Activated naive CD4-positive, alpha-beta T cell treated with anti-CD3 and anti-CD28 coated beads, Interleukin-2, amount 50 U/mL, for 24 hours (primary cell): Measurements from ENCODE around the gene OR13A1.
"Not testable (repeated sequence)": the region's sequence is repeated elsewhere in the genome, so short reads cannot be mapped to it uniquely, and the experiment has no call there.

Experiments used
- H3K27ac Mint-ChIP-seq: one replicate; pipeline ENCODE4 v1.8.0; 2021; ENCODE audit warnings: mild to moderate bottlenecking, mixed read lengths
- H3K27me3 Mint-ChIP-seq: one replicate; pipeline ENCODE4 v1.8.0; 2021; ENCODE audit warnings: mixed read lengths
- H3K36me3 Mint-ChIP-seq: one replicate; pipeline ENCODE4 v1.8.0; 2021; ENCODE audit warnings: mixed read lengths
- H3K4me1 Mint-ChIP-seq: one replicate; pipeline ENCODE4 v1.8.0; 2021; ENCODE audit warnings: mixed read lengths
- H3K4me3 Mint-ChIP-seq: one replicate; pipeline ENCODE4 v1.8.0; 2021; ENCODE audit warnings: mild to moderate bottlenecking, mixed read lengths
- H3K9me3 Mint-ChIP-seq: one replicate; pipeline ENCODE4 v1.8.0; 2021; ENCODE audit warnings: mixed read lengths

The OR13A1 gene

GRCh38 chr10:45313264-45313873 is 2.0 kb downstream of the OR13A1 start:
- no peaks in the 10 kb centered on the region for H3K4me1 Mint-ChIP-seq
- H3K4me3 Mint-ChIP-seq = no peak overlapping the region
- H3K9me3 Mint-ChIP-seq = peaks cover 29% of the 10 kb centered on the region
- peaks cover 2% of the 10 kb centered on the region for H3K27me3 Mint-ChIP-seq
- H3K27ac Mint-ChIP-seq = no peak overlapping the region
- H3K36me3 Mint-ChIP-seq = peaks cover 4% of the 10 kb centered on the region

DNA sequence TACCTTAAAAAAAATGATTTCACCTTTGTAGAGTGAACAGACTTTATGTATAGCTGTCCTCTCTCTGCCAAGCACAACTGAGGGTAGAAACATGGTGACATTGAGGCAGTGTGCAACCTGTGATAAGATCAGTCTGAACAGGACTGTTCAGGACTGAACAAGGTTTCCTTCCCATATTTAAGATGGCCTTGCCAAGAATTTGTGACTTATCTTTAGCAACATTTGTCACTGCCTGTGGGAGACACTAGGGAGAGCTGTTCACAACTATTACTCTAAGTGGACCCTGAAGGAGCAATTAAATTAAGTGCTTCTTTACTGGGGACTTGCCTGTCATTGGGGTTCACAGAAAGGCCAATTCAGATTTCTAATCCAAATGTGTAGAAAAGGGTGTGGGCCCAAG is 6.7 kb downstream of the OR13A1 start:
- peaks cover 9% of the 10 kb centered on the region for H3K27me3 Mint-ChIP-seq
- no peak overlapping the region for H3K4me3 Mint-ChIP-seq
- H3K4me1 Mint-ChIP-seq = no peaks in the 10 kb centered on the region
- peaks cover 27% of the 10 kb centered on the region for H3K9me3 Mint-ChIP-seq
- no peak overlapping the region for H3K27ac Mint-ChIP-seq
- peaks cover 4% of the 10 kb centered on the region for H3K36me3 Mint-ChIP-seq

GRCh38 chr10:45302573-45302972 is 12.8 kb downstream of the OR13A1 start:
- Mint-ChIP-seq H3K4me1 (no peaks in the 10 kb centered on the region), H3K9me3 (no peaks in the 10 kb centered on the region), H3K27me3 (peaks cover 19% of the 10 kb centered on the region), H3K4me3 (no peak overlapping the region), H3K36me3 (peaks cover 2% of the 10 kb centered on the region), H3K27ac (no peak overlapping the region)

DNA sequence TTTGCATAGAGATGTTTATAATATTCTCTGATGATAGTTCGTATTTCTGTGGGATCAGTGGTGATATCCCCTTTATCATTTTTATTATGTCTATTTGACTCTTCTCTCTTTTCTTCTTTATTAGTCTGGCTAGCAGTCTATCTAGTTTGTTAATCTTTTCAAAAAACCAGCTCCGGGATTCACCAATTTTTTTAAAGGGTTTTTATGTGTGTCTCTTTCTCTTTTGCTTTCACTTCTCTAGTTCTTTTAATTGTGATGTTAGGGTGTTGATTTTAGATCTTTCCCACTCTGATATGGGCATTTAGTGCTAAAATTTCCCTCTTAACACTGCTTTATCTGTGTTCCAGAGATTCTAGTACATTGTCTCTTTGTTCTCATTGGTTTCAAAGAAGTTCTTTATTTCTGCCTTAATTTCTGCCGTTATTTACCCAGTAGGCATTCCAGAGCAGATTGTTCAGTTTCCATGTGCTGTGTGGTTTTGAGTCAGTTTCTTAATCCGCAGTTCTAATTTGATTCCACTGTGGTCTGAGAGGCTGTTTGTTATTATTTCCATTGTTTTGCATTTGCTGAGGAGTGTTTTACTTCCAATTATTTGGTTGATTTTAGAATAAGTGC is 17.0 kb downstream of the OR13A1 start:
- H3K27me3 Mint-ChIP-seq = peaks cover 15% of the 10 kb centered on the region
- not testable (repeated sequence) for H3K27ac Mint-ChIP-seq, H3K4me1 Mint-ChIP-seq, H3K9me3 Mint-ChIP-seq, H3K36me3 Mint-ChIP-seq, H3K4me3 Mint-ChIP-seq

DNA sequence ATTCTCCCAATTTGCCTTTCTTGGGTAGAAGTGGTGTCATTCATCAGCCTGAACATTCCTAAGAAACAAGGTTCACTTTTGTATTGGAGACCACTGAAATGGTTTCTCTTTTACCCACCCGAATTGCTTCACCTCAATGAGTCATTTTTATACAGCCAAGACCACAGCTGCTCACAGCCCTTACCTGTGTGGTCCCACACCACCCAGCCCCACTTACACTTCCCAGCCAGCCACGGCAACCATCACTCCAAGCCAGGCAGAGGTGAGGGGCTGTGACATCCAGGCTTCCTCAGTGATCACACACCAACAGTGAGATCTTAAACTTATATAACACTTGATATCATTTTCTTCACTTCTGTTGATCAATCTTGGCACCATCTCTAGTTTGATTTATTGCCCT is 20.7 kb downstream of the OR13A1 start:
- Mint-ChIP-seq H3K4me1 (no peaks in the 10 kb centered on the region), H3K9me3 (no peaks in the 10 kb centered on the region), H3K4me3 (no peak overlapping the region), H3K27ac (no peak overlapping the region), H3K27me3 (peaks cover 9% of the 10 kb centered on the region), H3K36me3 (peaks cover 2% of the 10 kb centered on the region)

DNA sequence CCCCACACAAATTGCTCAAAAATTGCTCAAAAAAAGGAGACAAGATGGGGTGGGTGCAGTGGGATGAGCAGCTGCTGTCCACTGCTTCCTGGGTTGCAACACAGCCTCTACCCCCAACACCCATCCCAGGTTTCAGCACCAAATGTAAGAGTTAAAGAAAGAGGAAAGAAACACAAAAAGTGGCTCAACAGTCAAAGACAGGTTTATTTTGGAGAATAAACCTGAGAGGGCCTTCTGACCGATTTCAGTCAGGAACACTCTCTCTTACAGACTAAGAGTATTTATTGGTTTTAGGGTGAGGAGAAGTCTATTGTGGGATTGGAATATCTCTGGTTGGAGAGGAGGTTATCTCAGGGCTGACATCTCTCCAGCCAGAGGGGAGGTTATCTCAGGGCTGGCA is 28.4 kb downstream of the OR13A1 start:
- H3K4me1 Mint-ChIP-seq = no peaks in the 10 kb centered on the region
- no peaks in the 10 kb centered on the region for H3K36me3 Mint-ChIP-seq
- no peaks in the 10 kb centered on the region for H3K9me3 Mint-ChIP-seq
- no peak overlapping the region for H3K27ac Mint-ChIP-seq
- H3K4me3 Mint-ChIP-seq = no peak overlapping the region
- no peaks in the 10 kb centered on the region for H3K27me3 Mint-ChIP-seq

DNA sequence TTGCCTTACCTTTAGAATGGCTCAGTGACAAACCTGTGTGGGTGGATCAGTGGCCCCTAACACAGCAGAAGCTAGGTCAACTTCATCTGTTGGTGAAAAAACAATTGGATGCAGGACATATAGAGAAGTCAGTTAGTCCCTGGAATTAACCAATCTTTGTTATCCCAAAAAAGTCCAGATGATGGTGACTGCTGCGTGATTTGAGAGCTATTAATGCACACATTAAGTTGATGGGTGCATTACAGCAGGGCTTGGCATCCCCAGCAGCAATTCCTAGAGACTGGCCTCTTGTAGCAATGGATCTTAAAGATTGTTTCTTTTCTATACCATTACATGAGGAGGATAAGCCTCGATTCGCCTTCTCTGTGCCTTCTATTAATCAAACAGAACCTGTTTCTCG is 33.3 kb downstream of the OR13A1 start:
- no peak overlapping the region for H3K27ac Mint-ChIP-seq
- H3K4me1 Mint-ChIP-seq = no peaks in the 10 kb centered on the region
- no peaks in the 10 kb centered on the region for H3K36me3 Mint-ChIP-seq
- H3K9me3 Mint-ChIP-seq = no peaks in the 10 kb centered on the region
- no peaks in the 10 kb centered on the region for H3K27me3 Mint-ChIP-seq
- no peak overlapping the region for H3K4me3 Mint-ChIP-seq

DNA sequence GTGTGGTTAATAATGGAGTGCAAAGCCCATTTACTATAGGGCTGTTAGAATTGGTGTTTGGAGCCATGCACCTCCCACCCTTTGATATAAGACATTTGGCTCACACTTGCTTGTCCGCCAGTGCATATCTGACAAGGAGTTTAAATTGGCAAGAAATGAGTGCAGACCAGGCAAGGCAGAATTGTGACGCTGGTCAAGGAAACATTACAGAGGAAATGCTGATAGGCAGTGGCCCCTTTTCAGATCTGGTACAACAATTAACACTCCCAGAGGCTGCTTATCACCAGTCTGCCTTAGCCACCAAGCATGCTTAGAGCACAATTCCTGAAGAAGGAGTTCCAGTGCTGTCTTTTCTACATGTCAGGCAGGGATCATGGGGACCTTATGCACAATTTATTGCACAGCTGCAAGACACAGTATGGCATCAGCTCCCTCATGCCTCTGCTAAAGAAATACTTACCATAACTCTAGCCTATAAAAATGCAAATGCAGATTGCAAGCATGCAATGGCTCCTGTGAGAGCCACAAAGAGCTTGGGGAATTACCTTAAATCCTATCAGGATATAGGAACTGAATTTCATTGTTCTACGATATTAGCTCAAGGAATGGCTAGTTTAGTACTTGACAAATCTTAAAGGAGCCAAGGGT is 35.2 kb downstream of the OR13A1 start:
- no peaks in the 10 kb centered on the region for H3K27me3 Mint-ChIP-seq
- H3K27ac Mint-ChIP-seq = no peak overlapping the region
- no peaks in the 10 kb centered on the region for H3K36me3 Mint-ChIP-seq
- H3K4me3 Mint-ChIP-seq = no peak overlapping the region
- H3K9me3 Mint-ChIP-seq = no peaks in the 10 kb centered on the region
- H3K4me1 Mint-ChIP-seq = no peaks in the 10 kb centered on the region

GRCh38 chr10:45279682-45280081 is 35.7 kb downstream of the OR13A1 start:
- no peaks in the 10 kb centered on the region for H3K9me3 Mint-ChIP-seq
- no peaks in the 10 kb centered on the region for H3K4me1 Mint-ChIP-seq
- H3K27me3 Mint-ChIP-seq = no peaks in the 10 kb centered on the region
- no peak overlapping the region for H3K27ac Mint-ChIP-seq
- H3K4me3 Mint-ChIP-seq = no peak overlapping the region
- H3K36me3 Mint-ChIP-seq = no peaks in the 10 kb centered on the region

DNA sequence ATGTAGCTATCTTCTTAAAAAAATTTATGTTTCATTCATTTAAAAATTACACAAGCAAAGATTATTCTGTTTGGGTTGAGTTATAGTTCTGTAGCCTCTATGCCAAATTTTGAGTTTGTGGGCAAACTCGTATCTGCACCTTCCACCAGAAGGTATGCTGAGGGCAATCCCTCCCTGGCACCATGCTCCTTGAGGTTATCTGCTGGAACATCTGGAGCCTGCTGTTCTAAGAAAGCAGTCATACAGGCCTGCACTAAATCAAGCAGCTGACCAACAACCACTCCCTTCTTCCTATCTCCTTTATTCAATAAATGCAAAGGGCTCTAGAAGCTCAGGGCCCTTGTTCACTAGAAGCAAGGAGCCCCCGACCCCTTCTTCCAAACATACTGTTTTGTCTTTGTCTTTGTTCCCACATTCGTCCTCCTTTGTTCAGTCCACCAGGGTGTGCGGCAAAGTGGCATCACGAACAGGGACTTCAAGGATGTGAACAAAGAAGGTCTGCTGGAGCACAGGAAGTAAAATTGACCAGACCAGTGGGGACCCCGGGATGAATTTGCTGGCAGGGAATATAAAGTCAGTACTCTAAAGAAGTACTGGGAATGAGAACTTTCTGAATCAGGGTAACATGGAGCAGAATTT is 36.4 kb downstream of the OR13A1 start:
- Mint-ChIP-seq H3K4me3 (no peak overlapping the region), H3K27ac (no peak overlapping the region), H3K36me3 (no peaks in the 10 kb centered on the region), H3K27me3 (no peaks in the 10 kb centered on the region), H3K4me1 (no peaks in the 10 kb centered on the region), H3K9me3 (no peaks in the 10 kb centered on the region)

DNA sequence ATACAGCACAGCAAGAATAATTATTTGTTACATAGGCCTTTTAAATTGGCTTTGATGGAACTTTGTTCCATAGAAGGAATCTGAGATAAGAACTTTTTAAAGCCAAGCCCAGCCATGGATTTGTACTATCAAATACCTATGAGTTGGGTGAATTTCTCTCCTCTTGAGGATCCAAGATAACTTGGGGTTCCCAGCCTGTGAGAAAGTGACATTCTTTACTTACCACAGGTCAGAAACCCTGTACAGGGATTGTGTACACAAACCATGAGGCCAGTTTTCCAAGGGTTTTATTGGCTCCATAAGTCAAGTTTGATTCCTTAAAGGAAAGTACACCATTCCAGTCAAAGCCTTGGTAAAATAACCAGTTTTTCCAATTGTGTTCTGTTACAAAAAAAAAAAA is 39.3 kb downstream of the OR13A1 start:
- not testable (repeated sequence) for H3K36me3 Mint-ChIP-seq, H3K9me3 Mint-ChIP-seq, H3K4me1 Mint-ChIP-seq, H3K4me3 Mint-ChIP-seq, H3K27ac Mint-ChIP-seq, H3K27me3 Mint-ChIP-seq

DNA sequence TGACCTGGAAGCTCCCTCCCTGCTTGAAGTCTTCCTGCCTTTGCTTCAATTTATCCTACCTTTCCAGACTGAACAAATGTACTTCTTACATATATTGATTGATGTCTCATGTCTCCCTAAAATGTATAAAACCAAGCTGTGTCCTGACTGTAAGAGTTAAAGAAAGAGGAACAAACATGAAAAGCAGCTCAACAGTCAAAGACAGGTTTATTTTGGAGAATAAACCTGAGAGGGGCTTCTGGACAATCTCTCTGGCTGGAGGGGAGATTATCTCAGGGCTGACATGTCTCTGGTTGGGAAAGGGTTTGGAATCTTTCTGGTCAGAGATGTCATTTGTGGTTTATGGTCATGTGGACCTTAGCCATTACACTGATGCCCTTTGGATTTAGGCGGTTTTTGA is 41.0 kb downstream of the OR13A1 start:
- H3K27ac Mint-ChIP-seq = no peak overlapping the region
- H3K9me3 Mint-ChIP-seq = peaks cover 5% of the 10 kb centered on the region
- no peak overlapping the region for H3K4me3 Mint-ChIP-seq
- H3K27me3 Mint-ChIP-seq = peaks cover 3% of the 10 kb centered on the region
- no peaks in the 10 kb centered on the region for H3K36me3 Mint-ChIP-seq
- no peaks in the 10 kb centered on the region for H3K4me1 Mint-ChIP-seq

GRCh38 chr10:45267777-45268176 is 47.6 kb downstream of the OR13A1 start:
- not testable (repeated sequence) for H3K4me1 Mint-ChIP-seq, H3K27ac Mint-ChIP-seq, H3K36me3 Mint-ChIP-seq, H3K4me3 Mint-ChIP-seq
- H3K27me3 Mint-ChIP-seq = peaks cover 15% of the 10 kb centered on the region
- H3K9me3 Mint-ChIP-seq = peaks cover 16% of the 10 kb centered on the region

- Mint-ChIP-seq H3K27ac (no peak overlapping the region), H3K36me3 (peaks cover 2% of the 10 kb centered on the region), H3K4me3 (no peak overlapping the region), H3K4me1 (no peaks in the 10 kb centered on the region), H3K27me3 (peaks cover 23% of the 10 kb centered on the region), H3K9me3 (peaks cover 13% of the 10 kb centered on the region)
Measured at GRCh38 chr10:45265996-45266395, 49.4 kb downstream of the OR13A1 start.

- H3K4me3 Mint-ChIP-seq = no peak overlapping the region
- H3K27ac Mint-ChIP-seq = no peak overlapping the region
- H3K9me3 Mint-ChIP-seq = peaks cover 8% of the 10 kb centered on the region
- peaks cover 14% of the 10 kb centered on the region for H3K27me3 Mint-ChIP-seq
- peaks cover 2% of the 10 kb centered on the region for H3K36me3 Mint-ChIP-seq
- H3K4me1 Mint-ChIP-seq = no peaks in the 10 kb centered on the region
Measured at GRCh38 chr10:45261946-45262345, 53.5 kb downstream of the OR13A1 start.

- H3K36me3 Mint-ChIP-seq = peaks cover 2% of the 10 kb centered on the region
- H3K4me1 Mint-ChIP-seq = no peaks in the 10 kb centered on the region
- H3K9me3 Mint-ChIP-seq = peaks cover 7% of the 10 kb centered on the region
- no peak overlapping the region for H3K27ac Mint-ChIP-seq
- no peak overlapping the region for H3K4me3 Mint-ChIP-seq
- peaks cover 13% of the 10 kb centered on the region for H3K27me3 Mint-ChIP-seq
Measured at GRCh38 chr10:45261243-45261775, 54.1 kb downstream of the OR13A1 start.
